22Rv1 (cell line): Measurements from ENCODE around the gene GNB4.

Experiments
- H3K27ac ChIP-seq: fragments of 450-650 bp; 2 replicates; pipeline ENCODE4 v1.5.1; 2017
- CTCF ChIP-seq: fragments of 450-650 bp; IDR thresholded peaks from 2 replicates; pipeline ENCODE4 v1.5.1; 2017; ENCODE audit warnings: mild to moderate bottlenecking
- ZFX ChIP-seq: fragments of 450-650 bp; IDR thresholded peaks from 2 replicates; pipeline ENCODE4 v1.6.1; 2017; ENCODE audit warnings: antibody characterized with exemption, borderline replicate concordance

Gene GNB4

GRCh38 chr3:179474480-179474879, 23.2 kb upstream of the GNB4 start:
- no peak overlapping the region for H3K27ac ChIP-seq
- no peak for TF ChIP-seq ZFX
- TF ChIP-seq CTCF: no peak

GRCh38 chr3:179473565-179473964, 22.3 kb upstream of the GNB4 start:
- H3K27ac ChIP-seq: no peak overlapping the region
- TF ChIP-seq ZFX (no peak), CTCF (no peak)

DNA sequence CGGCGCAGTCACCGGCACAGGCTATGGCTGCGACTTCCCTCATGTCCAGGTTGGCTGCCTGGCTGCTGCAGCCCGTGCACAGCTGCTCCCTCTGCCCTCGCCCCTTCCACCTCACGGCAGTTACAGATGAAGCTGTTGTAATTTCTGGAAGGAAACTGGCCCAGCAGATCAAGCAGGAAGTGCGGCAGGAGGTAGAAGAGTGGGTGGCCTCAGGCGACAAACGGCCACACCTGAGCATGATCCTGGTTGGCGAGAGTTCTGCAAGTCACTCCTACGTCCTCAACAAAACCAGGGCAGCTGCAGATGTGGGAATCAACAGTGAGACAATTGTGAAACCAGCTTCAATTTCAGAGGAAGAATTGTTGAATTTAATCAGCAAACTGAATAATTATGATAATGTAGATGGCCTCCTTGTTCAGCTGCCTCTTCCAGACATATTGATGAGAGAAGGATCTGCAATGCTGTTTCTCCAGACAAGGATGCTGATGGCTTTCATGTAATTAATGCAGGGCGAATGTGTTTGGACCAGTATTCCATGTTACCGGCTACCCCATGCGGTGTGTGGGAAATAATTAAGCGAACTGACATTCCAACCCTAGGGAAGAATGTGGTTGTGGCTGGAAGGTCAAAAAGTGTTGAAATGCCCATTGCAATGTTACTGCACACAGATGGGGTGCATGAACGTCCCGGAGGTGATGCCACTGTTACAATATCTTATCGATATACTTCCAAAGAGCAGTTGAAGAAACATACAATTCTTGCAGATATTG, 13.2 kb upstream of the GNB4 start:
- peak overlapping the region; percentile 70 for H3K27ac ChIP-seq
- TF ChIP-seq CTCF (no peak), ZFX (no peak)

GRCh38 chr3:179463319-179463718, 12.0 kb upstream of the GNB4 start:
- peak overlapping the region; percentile 70 for H3K27ac ChIP-seq
- no peak for TF ChIP-seq ZFX
- TF ChIP-seq CTCF: no peak

DNA sequence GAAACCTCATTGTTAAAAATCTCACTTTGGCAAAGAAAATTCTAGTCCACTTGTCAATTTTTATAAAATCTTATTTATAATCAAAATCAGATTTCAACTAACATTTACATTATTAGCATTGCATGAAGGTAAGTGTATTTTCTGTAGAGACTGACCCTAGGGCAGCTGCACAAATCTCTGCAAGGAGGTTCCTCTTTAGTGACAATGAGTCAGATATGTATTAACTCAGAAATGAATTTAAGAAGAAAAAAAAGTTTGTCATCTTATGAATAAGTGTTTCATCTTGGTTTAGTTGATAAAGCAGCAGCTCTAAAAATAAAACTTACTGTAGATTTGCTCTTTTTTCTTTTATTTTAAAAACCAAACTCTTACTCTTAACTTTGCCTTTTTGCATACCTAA, 9.0 kb upstream of the GNB4 start:
- no peak overlapping the region for H3K27ac ChIP-seq
- TF ChIP-seq CTCF (no peak), ZFX (no peak)

DNA sequence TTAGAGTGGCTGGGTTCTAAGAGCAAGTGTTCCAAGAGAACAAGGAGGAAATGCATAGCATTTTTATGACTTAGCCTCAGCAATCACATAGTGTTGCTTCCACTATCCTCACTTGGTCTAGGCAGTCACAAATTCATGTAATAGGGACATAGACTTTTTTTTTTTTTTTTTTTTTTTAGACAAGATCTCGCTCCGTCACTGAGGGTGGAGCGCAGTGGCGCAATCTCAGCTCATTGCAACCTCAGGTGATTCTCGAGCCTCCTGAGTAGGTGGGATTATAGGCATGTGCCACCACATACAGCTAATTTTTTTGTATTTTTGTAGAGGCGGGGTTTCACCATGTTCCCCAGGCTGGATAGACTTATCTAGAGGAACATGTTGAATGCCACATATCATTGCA, 4.7 kb upstream of the GNB4 start:
- TF ChIP-seq CTCF (no peak), ZFX (no peak)
- H3K27ac ChIP-seq: no peak overlapping the region

- no peak overlapping the region for H3K27ac ChIP-seq
- TF ChIP-seq ZFX (no peak), CTCF (no peak)
Observed at GRCh38 chr3:179454887-179455286, 3.6 kb upstream of the GNB4 start.
